HEK293 (cell line): ENCODE measurements around the gene SOX5.

Experiments used
- CTCF ChIA-PET: fragments of 350-600 bp; formaldehyde crosslinking; extraction: SDS; loops from one replicate; lab custom pipeline; 2021; ENCODE audit warnings: antibody characterized with exemption; lab: Yijun Ruan, JAX
- POLR2A ChIA-PET: fragments of 300-600 bp; formaldehyde crosslinking; extraction: SDS; loops from one replicate; lab custom pipeline; 2020; ENCODE audit warnings: antibody characterized with exemption, inconsistent platforms; lab: Yijun Ruan, JAX
- H3K27ac ChIP-seq: fragments of 200-500 bp; sonication (Bioruptor generic); 2 replicates; pipeline ENCODE4 v1.5.1; 2014; ENCODE audit warnings: low read depth, low read length, control low read depth, inconsistent platforms; ENCODE audit errors: extremely low read depth
- H3K36me3 ChIP-seq, 2 experiments: fragments of 200-500 bp in 1 of 2; sonication (Bioruptor generic) in 1 of 2; 1 replicate in 1 of 2; 2 replicates in 1 of 2; pipeline ENCODE4 v1.5.1; 2014 to 2017; ENCODE audit warnings: inconsistent platforms in 2 of 2, low read length in 2 of 2; ENCODE audit not compliant: control insufficient read depth in 2 of 2, insufficient read depth in 1 of 2
- H3K4me1 ChIP-seq: fragments of 200-500 bp; sonication (Bioruptor generic); 2 replicates; pipeline ENCODE4 v1.5.1; 2014; ENCODE audit warnings: mild to moderate bottlenecking, low read length, inconsistent platforms; ENCODE audit not compliant: control insufficient read depth, insufficient read depth
- H3K4me3 ChIP-seq: 2 replicates; pipeline ENCODE4 v1.5.1; 2011; ENCODE audit warnings: low read depth, mild to moderate bottlenecking, control low read depth, low read length, moderate library complexity
- H3K9me3 ChIP-seq: fragments of 200-500 bp; sonication (Bioruptor generic); 2 replicates; pipeline ENCODE4 v1.5.1; 2014; ENCODE audit warnings: low read depth, low read length, inconsistent platforms; ENCODE audit not compliant: control insufficient read depth, insufficient read depth
- FEZF1 ChIP-seq: fragments of 450-650 bp; formaldehyde crosslinking; IDR thresholded peaks from 2 replicates; pipeline ENCODE4 v1.5.1; 2016; ENCODE audit warnings: missing biosample characterization, missing genetic modification characterization
- HOXC10 ChIP-seq: sonication (generic); formaldehyde crosslinking; IDR thresholded peaks from 2 replicates; pipeline ENCODE4 v1.8.1; 2023; ENCODE audit warnings: mild to moderate bottlenecking, missing genetic modification reagents
- KLF7 ChIP-seq: fragments of 450-650 bp; formaldehyde crosslinking; IDR thresholded peaks from 2 replicates; pipeline ENCODE4 v1.5.1; 2016; ENCODE audit warnings: missing biosample characterization, missing genetic modification characterization, borderline replicate concordance
- KLF9 ChIP-seq: fragments of 450-650 bp; formaldehyde crosslinking; IDR thresholded peaks from 2 replicates; pipeline ENCODE4 v1.5.1; 2016; ENCODE audit warnings: missing biosample characterization, missing genetic modification characterization, low read depth
- SP3 ChIP-seq: fragments of 450-650 bp; formaldehyde crosslinking; IDR thresholded peaks from 2 replicates; pipeline ENCODE4 v1.5.1; 2016; ENCODE audit warnings: missing biosample characterization, missing genetic modification characterization
- YY1 ChIP-seq: fragments of 450-650 bp; formaldehyde crosslinking; IDR thresholded peaks from 2 replicates; pipeline ENCODE4 v1.5.1; 2018; ENCODE audit warnings: missing biosample characterization, missing genetic modification characterization
- ZNF140 ChIP-seq: fragments of 450-650 bp; formaldehyde crosslinking; IDR thresholded peaks from 2 replicates; pipeline ENCODE4 v1.5.1; 2016; ENCODE audit warnings: missing biosample characterization, missing genetic modification characterization
- ZNF155 ChIP-seq: fragments of 450-650 bp; formaldehyde crosslinking; IDR thresholded peaks from 2 replicates; pipeline ENCODE4 v1.5.1; 2016; ENCODE audit warnings: missing biosample characterization, missing genetic modification characterization
- ZNF341 ChIP-seq: fragments of 450-650 bp; formaldehyde crosslinking; IDR thresholded peaks from 2 replicates; pipeline ENCODE4; 2016; ENCODE audit warnings: low read depth, missing biosample characterization, missing genetic modification characterization
- ZNF544 ChIP-seq: fragments of 450-650 bp; formaldehyde crosslinking; IDR thresholded peaks from 2 replicates; pipeline ENCODE4 v1.5.0; 2017; ENCODE audit warnings: missing biosample characterization, missing genetic modification characterization
- ZNF548 ChIP-seq: fragments of 450-650 bp; formaldehyde crosslinking; IDR thresholded peaks from 2 replicates; pipeline ENCODE4 v1.5.1; 2016; ENCODE audit warnings: missing biosample characterization, missing genetic modification characterization
- ZNF623 ChIP-seq: fragments of 450-650 bp; formaldehyde crosslinking; IDR thresholded peaks from 2 replicates; pipeline ENCODE4 v1.5.1; 2016; ENCODE audit warnings: missing biosample characterization, missing genetic modification characterization
- ZNF701 ChIP-seq: fragments of 450-650 bp; formaldehyde crosslinking; IDR thresholded peaks from 2 replicates; pipeline ENCODE4 v1.5.1; 2016; ENCODE audit warnings: missing biosample characterization, missing genetic modification characterization
- ZSCAN16 ChIP-seq: fragments of 450-650 bp; formaldehyde crosslinking; IDR thresholded peaks from 2 replicates; pipeline ENCODE4 v1.5.1; 2016; ENCODE audit warnings: missing biosample characterization, missing genetic modification characterization
- TF ChIP-seq, protein P1 (sequence below): fragments of 450-650 bp; formaldehyde crosslinking; IDR thresholded peaks from 2 replicates; pipeline ENCODE4 v1.5.1; 2016; ENCODE audit warnings: missing biosample characterization, missing genetic modification characterization
- TF ChIP-seq, protein P2 (sequence below): fragments of 450-650 bp; formaldehyde crosslinking; IDR thresholded peaks from 2 replicates; pipeline ENCODE4 v1.5.1; 2017; ENCODE audit warnings: missing biosample characterization, missing genetic modification characterization
- TF ChIP-seq, protein P3 (sequence below): fragments of 450-650 bp; formaldehyde crosslinking; IDR thresholded peaks from 2 replicates; pipeline ENCODE4 v1.5.1; 2016; ENCODE audit warnings: missing biosample characterization, missing genetic modification characterization
- TF ChIP-seq, protein P4 (sequence below): fragments of 450-650 bp; formaldehyde crosslinking; IDR thresholded peaks from 2 replicates; pipeline ENCODE4 v1.5.1; 2016; ENCODE audit warnings: missing biosample characterization, missing genetic modification characterization
- TF ChIP-seq, protein P5 (sequence below): sonication (generic); formaldehyde crosslinking; IDR thresholded peaks from 2 replicates; pipeline ENCODE4 v1.8.1; 2022; ENCODE audit warnings: mild to moderate bottlenecking, moderate library complexity, missing genetic modification reagents

SOX5 gene

DNA sequence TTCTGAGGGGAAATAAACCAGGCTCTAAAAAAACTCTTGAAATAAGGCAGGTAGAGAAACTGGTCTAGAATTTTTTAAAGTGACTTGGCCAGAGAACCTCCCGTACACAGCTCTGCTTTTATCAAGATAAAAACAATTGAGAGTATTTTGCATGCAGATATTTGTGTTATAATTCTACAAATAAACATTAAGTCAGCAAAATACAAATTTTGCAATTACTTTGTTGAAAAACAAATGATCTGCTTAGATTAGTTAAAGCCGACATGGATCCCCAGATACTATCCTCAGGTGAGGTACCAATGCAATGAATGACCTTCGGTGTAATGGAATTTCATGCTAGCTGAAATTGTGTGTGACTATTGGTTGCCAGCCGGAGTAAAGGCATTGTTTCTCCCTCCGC, 197.2 kb downstream of the SOX5 start:
- Histone ChIP-seq H3K36me3 (no peaks in the 10 kb centered on the region), H3K27ac (no peak overlapping the region), H3K4me3 (no peak overlapping the region), H3K4me1 (no peaks in the 10 kb centered on the region), H3K9me3 (no peaks in the 10 kb centered on the region)
- ChIA-PET CTCF (no interaction called here), POLR2A (no interaction called here)
- TF ChIP-seq YY1 (tag by site-specific recombination) (no peak), HOXC10 (CRISPR knock-in tag) (no peak), ZNF544 (tag by site-specific recombination) (no peak), ZNF548 (no peak), KLF7 (tag by site-specific recombination) (no peak), ZNF623 (no peak), FEZF1 (tag by site-specific recombination) (no peak), ZNF155 (tag by site-specific recombination) (no peak), ZNF341 (tag by site-specific recombination) (no peak)
- TF ChIP-seq, protein P1, sequence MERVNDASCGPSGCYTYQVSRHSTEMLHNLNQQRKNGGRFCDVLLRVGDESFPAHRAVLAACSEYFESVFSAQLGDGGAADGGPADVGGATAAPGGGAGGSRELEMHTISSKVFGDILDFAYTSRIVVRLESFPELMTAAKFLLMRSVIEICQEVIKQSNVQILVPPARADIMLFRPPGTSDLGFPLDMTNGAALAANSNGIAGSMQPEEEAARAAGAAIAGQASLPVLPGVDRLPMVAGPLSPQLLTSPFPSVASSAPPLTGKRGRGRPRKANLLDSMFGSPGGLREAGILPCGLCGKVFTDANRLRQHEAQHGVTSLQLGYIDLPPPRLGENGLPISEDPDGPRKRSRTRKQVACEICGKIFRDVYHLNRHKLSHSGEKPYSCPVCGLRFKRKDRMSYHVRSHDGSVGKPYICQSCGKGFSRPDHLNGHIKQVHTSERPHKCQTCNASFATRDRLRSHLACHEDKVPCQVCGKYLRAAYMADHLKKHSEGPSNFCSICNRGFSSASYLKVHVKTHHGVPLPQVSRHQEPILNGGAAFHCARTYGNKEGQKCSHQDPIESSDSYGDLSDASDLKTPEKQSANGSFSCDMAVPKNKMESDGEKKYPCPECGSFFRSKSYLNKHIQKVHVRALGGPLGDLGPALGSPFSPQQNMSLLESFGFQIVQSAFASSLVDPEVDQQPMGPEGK (tag by site-specific recombination) = no peak
- TF ChIP-seq, protein P2, sequence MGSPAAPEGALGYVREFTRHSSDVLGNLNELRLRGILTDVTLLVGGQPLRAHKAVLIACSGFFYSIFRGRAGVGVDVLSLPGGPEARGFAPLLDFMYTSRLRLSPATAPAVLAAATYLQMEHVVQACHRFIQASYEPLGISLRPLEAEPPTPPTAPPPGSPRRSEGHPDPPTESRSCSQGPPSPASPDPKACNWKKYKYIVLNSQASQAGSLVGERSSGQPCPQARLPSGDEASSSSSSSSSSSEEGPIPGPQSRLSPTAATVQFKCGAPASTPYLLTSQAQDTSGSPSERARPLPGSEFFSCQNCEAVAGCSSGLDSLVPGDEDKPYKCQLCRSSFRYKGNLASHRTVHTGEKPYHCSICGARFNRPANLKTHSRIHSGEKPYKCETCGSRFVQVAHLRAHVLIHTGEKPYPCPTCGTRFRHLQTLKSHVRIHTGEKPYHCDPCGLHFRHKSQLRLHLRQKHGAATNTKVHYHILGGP = no peak

DNA sequence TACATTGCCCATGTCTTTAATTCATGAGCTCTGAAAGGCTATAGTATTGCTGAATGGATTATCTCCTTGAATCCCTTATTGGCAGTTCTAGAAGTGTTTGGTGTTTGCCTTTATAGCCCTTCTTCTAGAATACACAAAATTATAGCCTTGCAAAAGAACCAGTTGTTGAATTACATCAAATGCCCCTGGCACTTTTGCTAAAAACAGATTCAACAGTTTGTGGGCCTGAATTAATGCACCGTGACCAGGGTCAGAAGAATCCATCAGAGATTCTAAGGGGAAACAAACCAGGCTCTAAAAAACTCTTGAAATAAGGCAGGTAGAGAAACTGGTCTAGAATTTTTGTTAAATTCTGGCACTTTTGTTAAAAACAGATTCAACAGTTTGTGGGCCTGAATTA, 197.8 kb downstream of the SOX5 start:
- Histone ChIP-seq H3K4me3 (no peak overlapping the region), H3K9me3 (no peaks in the 10 kb centered on the region), H3K4me1 (no peaks in the 10 kb centered on the region), H3K36me3 (no peaks in the 10 kb centered on the region), H3K27ac (no peak overlapping the region)
- ChIA-PET CTCF (no interaction called here), POLR2A (no interaction called here)
- TF ChIP-seq ZSCAN16 (tag by site-specific recombination) (no peak), SP3 (tag by site-specific recombination) (no peak), ZNF140 (tag by site-specific recombination) (no peak), ZNF701 (tag by site-specific recombination) (no peak), KLF9 (no peak)
- TF ChIP-seq, protein P1 (tag by site-specific recombination) = no peak
- TF ChIP-seq, protein P3, sequence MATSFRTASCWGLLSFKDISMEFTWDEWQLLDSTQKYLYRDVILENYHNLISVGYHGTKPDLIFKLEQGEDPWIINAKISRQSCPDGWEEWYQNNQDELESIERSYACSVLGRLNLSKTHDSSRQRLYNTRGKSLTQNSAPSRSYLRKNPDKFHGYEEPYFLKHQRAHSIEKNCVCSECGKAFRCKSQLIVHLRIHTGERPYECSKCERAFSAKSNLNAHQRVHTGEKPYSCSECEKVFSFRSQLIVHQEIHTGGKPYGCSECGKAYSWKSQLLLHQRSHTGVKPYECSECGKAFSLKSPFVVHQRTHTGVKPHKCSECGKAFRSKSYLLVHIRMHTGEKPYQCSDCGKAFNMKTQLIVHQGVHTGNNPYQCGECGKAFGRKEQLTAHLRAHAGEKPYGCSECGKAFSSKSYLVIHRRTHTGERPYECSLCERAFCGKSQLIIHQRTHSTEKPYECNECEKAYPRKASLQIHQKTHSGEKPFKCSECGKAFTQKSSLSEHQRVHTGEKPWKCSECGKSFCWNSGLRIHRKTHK (tag by site-specific recombination) = no peak
- TF ChIP-seq, protein P4, sequence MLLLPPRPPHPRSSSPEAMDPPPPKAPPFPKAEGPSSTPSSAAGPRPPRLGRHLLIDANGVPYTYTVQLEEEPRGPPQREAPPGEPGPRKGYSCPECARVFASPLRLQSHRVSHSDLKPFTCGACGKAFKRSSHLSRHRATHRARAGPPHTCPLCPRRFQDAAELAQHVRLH (tag by site-specific recombination) = no peak
- TF ChIP-seq, protein P5, sequence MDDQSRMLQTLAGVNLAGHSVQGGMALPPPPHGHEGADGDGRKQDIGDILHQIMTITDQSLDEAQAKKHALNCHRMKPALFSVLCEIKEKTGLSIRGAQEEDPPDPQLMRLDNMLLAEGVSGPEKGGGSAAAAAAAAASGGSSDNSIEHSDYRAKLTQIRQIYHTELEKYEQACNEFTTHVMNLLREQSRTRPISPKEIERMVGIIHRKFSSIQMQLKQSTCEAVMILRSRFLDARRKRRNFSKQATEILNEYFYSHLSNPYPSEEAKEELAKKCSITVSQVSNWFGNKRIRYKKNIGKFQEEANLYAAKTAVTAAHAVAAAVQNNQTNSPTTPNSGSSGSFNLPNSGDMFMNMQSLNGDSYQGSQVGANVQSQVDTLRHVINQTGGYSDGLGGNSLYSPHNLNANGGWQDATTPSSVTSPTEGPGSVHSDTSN (CRISPR knock-in tag) = no peak
